RWPE2 (cell line): ENCODE measurements around the gene DACH1.

Experiments used
- ATAC-seq: fragments of 200-7000 bp; cut with Tn5 transposase; 3 replicates; pipeline ENCODE4 v1.9.1; 2021; ENCODE audit warnings: low read depth
- DNase-seq: peaks from one replicate; pipeline ENCODE4 v3.0.0-alpha.2; 2020; ENCODE audit warnings: low spot score
- H3K27ac ChIP-seq: fragments of 450-650 bp; 2 replicates; pipeline ENCODE4 v1.5.1; 2017; ENCODE audit warnings: mild to moderate bottlenecking; ENCODE audit not compliant: poor library complexity, severe bottlenecking
- H3K27me3 ChIP-seq: fragments of 250-450 bp; sonication (Bioruptor Pico); 2 replicates; pipeline ENCODE4 v1.5.1; 2021; ENCODE audit warnings: mild to moderate bottlenecking, moderate library complexity; ENCODE audit not compliant: insufficient read depth, poor library complexity, severe bottlenecking
- H3K36me3 ChIP-seq: fragments of 250-450 bp; sonication (Bioruptor Pico); 2 replicates; pipeline ENCODE4 v1.5.1; 2020; ENCODE audit warnings: low read depth, mild to moderate bottlenecking, moderate library complexity
- H3K4me1 ChIP-seq: fragments of 250-450 bp; sonication (Bioruptor Pico); 2 replicates; pipeline ENCODE4 v1.5.1; 2021; ENCODE audit warnings: mild to moderate bottlenecking, moderate library complexity; ENCODE audit not compliant: insufficient read depth, poor library complexity, severe bottlenecking
- H3K4me3 ChIP-seq: fragments of 250-450 bp; sonication (Bioruptor Pico); 2 replicates; pipeline ENCODE4 v1.5.1; 2021; ENCODE audit warnings: mild to moderate bottlenecking, moderate library complexity; ENCODE audit not compliant: severe bottlenecking
- H3K9me3 ChIP-seq: fragments of 250-450 bp; sonication (Bioruptor Pico); 2 replicates; pipeline ENCODE4 v1.5.1; 2021; ENCODE audit warnings: mild to moderate bottlenecking, moderate library complexity; ENCODE audit not compliant: severe bottlenecking
- TF ChIP-seq, protein P1 (sequence below): fragments of 450-650 bp; IDR thresholded peaks from one replicate; pipeline ENCODE4 v1.5.1; 2017; ENCODE audit warnings: mild to moderate bottlenecking, moderate library complexity; ENCODE audit not compliant: poor library complexity, severe bottlenecking

DACH1 gene

DNA sequence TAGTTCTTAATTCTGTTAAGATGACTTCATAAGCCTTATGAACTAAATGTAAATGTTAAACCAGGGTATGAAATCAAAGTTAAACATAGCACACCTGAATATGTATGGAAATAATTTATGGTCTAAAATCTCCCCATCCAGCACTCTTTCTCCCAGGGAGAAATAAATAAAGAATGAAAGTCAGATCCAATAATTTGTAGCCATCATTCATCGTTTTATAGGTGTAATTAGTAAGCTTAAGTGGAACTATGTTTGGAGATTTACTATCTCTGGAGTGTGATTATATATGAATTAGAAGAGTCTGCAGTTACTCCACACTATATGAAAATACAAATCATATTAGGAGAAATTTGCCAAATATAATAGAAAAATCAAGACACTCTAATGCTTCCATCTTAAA is 405.1 kb downstream of the DACH1 start:
- ATAC-seq (no peak), DNase-seq (no peak)
- H3K27ac ChIP-seq, result no peak overlapping the region
- TF ChIP-seq, protein P1, sequence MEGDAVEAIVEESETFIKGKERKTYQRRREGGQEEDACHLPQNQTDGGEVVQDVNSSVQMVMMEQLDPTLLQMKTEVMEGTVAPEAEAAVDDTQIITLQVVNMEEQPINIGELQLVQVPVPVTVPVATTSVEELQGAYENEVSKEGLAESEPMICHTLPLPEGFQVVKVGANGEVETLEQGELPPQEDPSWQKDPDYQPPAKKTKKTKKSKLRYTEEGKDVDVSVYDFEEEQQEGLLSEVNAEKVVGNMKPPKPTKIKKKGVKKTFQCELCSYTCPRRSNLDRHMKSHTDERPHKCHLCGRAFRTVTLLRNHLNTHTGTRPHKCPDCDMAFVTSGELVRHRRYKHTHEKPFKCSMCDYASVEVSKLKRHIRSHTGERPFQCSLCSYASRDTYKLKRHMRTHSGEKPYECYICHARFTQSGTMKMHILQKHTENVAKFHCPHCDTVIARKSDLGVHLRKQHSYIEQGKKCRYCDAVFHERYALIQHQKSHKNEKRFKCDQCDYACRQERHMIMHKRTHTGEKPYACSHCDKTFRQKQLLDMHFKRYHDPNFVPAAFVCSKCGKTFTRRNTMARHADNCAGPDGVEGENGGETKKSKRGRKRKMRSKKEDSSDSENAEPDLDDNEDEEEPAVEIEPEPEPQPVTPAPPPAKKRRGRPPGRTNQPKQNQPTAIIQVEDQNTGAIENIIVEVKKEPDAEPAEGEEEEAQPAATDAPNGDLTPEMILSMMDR, result no peak
- no peaks in the 10 kb centered on the region for H3K4me1 ChIP-seq
- H3K27me3 ChIP-seq, result no peaks in the 10 kb centered on the region
- H3K36me3 ChIP-seq, result no peaks in the 10 kb centered on the region; the same call in 1 of the 2 replicates
- H3K9me3 ChIP-seq, result no peaks in the 10 kb centered on the region
- no peak overlapping the region for H3K4me3 ChIP-seq

DNA sequence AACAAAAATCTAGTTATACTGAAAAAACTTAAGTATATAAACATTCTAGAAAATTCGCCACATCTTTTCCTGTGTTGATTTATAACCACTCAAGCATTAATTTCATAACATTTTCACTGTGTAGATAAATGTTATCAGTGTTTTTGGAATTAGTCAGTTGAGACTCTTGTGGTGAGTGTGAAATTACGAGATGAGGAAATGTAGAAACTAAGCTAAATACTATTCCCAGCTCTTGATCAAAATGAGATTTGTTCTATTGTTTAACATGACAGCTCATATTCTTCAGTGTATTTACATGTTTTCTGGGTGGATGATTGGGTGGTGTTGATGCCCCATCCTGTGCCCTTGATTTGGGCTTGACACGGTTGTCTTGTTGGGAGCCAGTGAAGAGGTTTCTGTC is 406.8 kb downstream of the DACH1 start:
- H3K27me3 ChIP-seq, result no peaks in the 10 kb centered on the region
- DNase-seq (no peak), ATAC-seq (no peak)
- H3K9me3 ChIP-seq, result no peaks in the 10 kb centered on the region
- no peaks in the 10 kb centered on the region; the same call in 1 of the 2 replicates for H3K36me3 ChIP-seq
- H3K27ac ChIP-seq, result no peak overlapping the region
- no peak overlapping the region for H3K4me3 ChIP-seq
- TF ChIP-seq, protein P1, result no peak
- H3K4me1 ChIP-seq, result no peaks in the 10 kb centered on the region

DNA sequence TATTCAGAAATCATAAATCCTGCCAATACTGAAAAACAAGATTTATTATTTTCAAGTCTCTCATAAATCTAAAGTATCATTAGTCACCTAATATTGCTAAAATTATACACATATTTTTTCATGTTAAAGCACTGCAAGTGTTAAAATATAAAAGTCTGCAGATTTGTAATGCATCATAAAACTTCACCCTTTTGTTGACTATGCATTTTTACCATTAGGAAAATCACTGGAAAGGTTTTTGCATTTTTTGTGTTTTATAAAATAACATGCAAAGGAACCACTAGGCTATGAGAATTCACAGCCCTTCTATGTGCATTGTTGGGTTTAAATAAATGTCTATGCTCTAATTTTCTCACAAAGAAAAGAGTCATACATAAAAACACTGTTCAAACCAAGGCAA is 407.3 kb downstream of the DACH1 start:
- DNase-seq, result no peak
- H3K4me1 ChIP-seq, result no peaks in the 10 kb centered on the region

DNA sequence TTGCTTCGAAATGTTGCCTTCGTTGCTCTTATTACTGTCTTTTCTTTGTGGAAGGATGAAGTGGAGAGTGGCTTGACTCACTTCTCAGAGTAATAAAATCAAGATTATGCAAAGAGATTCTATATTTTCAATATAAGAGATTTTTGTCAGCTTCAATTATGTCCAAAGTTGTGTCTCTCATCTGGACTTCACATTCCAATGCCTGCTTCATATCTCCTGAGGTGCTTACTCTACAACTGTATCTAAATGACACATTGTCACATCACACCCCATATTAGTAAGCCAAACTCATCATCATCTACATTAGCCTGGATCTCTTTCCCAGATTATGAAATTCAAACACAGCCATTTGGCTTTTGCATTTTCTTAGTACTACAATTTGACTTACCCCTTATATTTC is 409.4 kb downstream of the DACH1 start:
- H3K4me1 ChIP-seq, result no peaks in the 10 kb centered on the region
- H3K36me3 ChIP-seq, result no peaks in the 10 kb centered on the region; the same call in 1 of the 2 replicates
- H3K4me3 ChIP-seq, result no peak overlapping the region
- H3K27me3 ChIP-seq, result no peaks in the 10 kb centered on the region
- no peak for DNase-seq
- H3K27ac ChIP-seq, result no peak overlapping the region
- TF ChIP-seq, protein P1, result no peak
- no peak for ATAC-seq
- H3K9me3 ChIP-seq, result no peaks in the 10 kb centered on the region

More for the DNA sequence above, 407.3 kb downstream of the DACH1 start:
- no peaks in the 10 kb centered on the region; the same call in 1 of the 2 replicates for H3K36me3 ChIP-seq
- ATAC-seq, result no peak
- H3K4me3 ChIP-seq, result no peak overlapping the region
- no peak overlapping the region for H3K27ac ChIP-seq
- H3K9me3 ChIP-seq, result no peaks in the 10 kb centered on the region
- TF ChIP-seq, protein P1, result no peak
- H3K27me3 ChIP-seq, result no peaks in the 10 kb centered on the region

DNA sequence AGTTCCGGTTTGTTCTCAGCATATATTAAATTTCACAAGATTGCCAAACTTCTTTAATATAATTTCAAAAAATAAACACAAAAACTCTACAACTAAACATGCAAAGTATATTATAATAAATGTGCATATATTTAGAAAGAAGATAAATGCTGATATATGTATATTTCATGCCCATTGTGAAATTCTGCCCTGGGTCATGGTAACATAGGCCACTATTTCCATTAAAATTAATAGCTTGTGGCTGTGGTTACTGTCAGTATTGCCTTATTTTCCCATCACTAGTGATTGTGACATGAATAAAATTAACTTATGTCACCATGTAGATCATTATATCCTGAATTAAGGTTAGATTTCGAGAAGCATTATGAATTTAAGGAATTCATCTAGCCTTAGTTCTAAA is 410.9 kb downstream of the DACH1 start:
- TF ChIP-seq, protein P1, result no peak
- ATAC-seq (no peak), DNase-seq (no peak)
- Histone ChIP-seq H3K36me3 (no peaks in the 10 kb centered on the region; the same call in 1 of the 2 replicates), H3K27me3 (no peaks in the 10 kb centered on the region), H3K9me3 (no peaks in the 10 kb centered on the region), H3K4me3 (no peak overlapping the region), H3K4me1 (no peaks in the 10 kb centered on the region), H3K27ac (no peak overlapping the region)
